HepG2 (cell line): ENCODE results near the gene DNM1. TPM values are rescaled to one million over a fixed set of nuclear protein-coding genes. Genes with fewer than 3 reads are reported as not detected.

ENCODE experiments used
- ATAC-seq: fragments of 200-7000 bp; cut with Tn5 transposase; 3 replicates; pipeline ENCODE4 v1.9.1; 2020; ENCODE audit warnings: mild to moderate bottlenecking, moderate library complexity
- BruUV-seq: library from RNA; stranded (reverse); fragments of 400-500 nt; replicated peaks from 2 replicates; lab custom pipeline; 2021; lab: Mats Ljungman, UMichigan
- CTCF ChIA-PET: fragments of 300-600 bp; formaldehyde crosslinking; extraction: SDS; loops from one replicate; lab custom pipeline; 2021; ENCODE audit warnings: low total read pairs, inconsistent platforms, low intra/inter-chr PET ratio; lab: Yijun Ruan, JAX
- POLR2A ChIA-PET: fragments of 350-600 bp; sonication (Branson Sonifier 250); formaldehyde crosslinking; loops from one replicate; lab custom pipeline; 2020; ENCODE audit warnings: antibody characterized with exemption, inconsistent platforms; lab: Yijun Ruan, JAX
- DNase-seq: peaks from one replicate; pipeline ENCODE4 v3.0.0-alpha.2; 2015; ENCODE audit warnings: low spot score
- FAIRE-seq: peaks from 3 replicates; lab custom pipeline; 2011; peaks lifted over from hg19 to GRCh38; lab: Jason Lieb, UNC
- H2AFZ ChIP-seq: one replicate; pipeline ENCODE4 v1.6.1; 2011; ENCODE audit warnings: low read length, inconsistent platforms
- H3K27ac ChIP-seq: fragments of 300-600 bp; 3 replicates; pipeline ENCODE4 v1.8.0; 2011; ENCODE audit warnings: mixed run types, mild to moderate bottlenecking, mixed read lengths, low read length, inconsistent platforms; ENCODE audit not compliant: insufficient read depth; ENCODE audit errors: extremely low read length
- H3K27me3 ChIP-seq, 2 experiments: fragments of 200-600 bp in 1 of 2; 2 replicates in 1 of 2; 3 replicates in 1 of 2; pipeline versions ENCODE4 v1.6.0 to v1.8.0; 2011; ENCODE audit warnings: low read length in 2 of 2, mild to moderate bottlenecking in 2 of 2, moderate library complexity in 2 of 2, inconsistent platforms in 1 of 2; ENCODE audit not compliant: insufficient read depth in 2 of 2, control insufficient read depth in 1 of 2
- H3K36me3 ChIP-seq, 2 experiments: fragments of 200-600 bp in 1 of 2; replicated peaks in 1 of 2; 2 replicates in 1 of 2; 3 replicates in 1 of 2; pipeline versions ENCODE4 v1.5.1 to v1.8.0; 2011; ENCODE audit warnings: low read length in 2 of 2, inconsistent platforms in 1 of 2; ENCODE audit not compliant: insufficient read depth in 2 of 2, control insufficient read depth in 1 of 2
- H3K4me1 ChIP-seq: 2 replicates; pipeline ENCODE4 v1.5.1; 2012; ENCODE audit warnings: low read length, inconsistent platforms; ENCODE audit not compliant: insufficient read depth
- H3K4me2 ChIP-seq: 2 replicates; pipeline ENCODE4 v1.6.0; 2011; ENCODE audit warnings: low read depth, low read length, inconsistent platforms
- H3K4me3 ChIP-seq, 3 experiments: fragments of 200-600 bp in 1 of 3; sonication (generic), shearing (Covaris generic) in 1 of 3; replicated peaks in 1 of 3; 2 replicates each; pipeline ENCODE4 v1.5.1; 2011 to 2016; ENCODE audit warnings: low read length in 3 of 3, inconsistent platforms in 2 of 3, low read depth in 2 of 3, mild to moderate bottlenecking in 2 of 3, control low read depth in 1 of 3, mixed read lengths in 1 of 3; ENCODE audit not compliant: insufficient read depth in 1 of 3
- H3K79me2 ChIP-seq: one replicate; pipeline ENCODE4 v1.6.1; 2011; ENCODE audit warnings: low read length, inconsistent platforms; ENCODE audit not compliant: insufficient read depth
- H3K9ac ChIP-seq: 2 replicates; pipeline ENCODE4 v1.6.0; 2011; ENCODE audit warnings: mild to moderate bottlenecking, low read depth, low read length, inconsistent platforms; ENCODE audit not compliant: insufficient read depth
- H3K9me3 ChIP-seq: 2 replicates; pipeline ENCODE4 v1.5.1; 2012; ENCODE audit warnings: mild to moderate bottlenecking, low read length
- H4K20me1 ChIP-seq: 2 replicates; pipeline ENCODE4 v1.6.0; 2011; ENCODE audit warnings: inconsistent platforms, mild to moderate bottlenecking, low read length, moderate library complexity; ENCODE audit not compliant: insufficient read depth
- BHLHE40 ChIP-seq: IDR thresholded peaks from 2 replicates; pipeline ENCODE4 v1.6.1; 2011; ENCODE audit warnings: low read length, improper control_type of control experiment
- CENPX ChIP-seq: sonication (generic); formaldehyde crosslinking; IDR thresholded peaks from 2 replicates; pipeline ENCODE4 v1.9.0; 2021; ENCODE audit warnings: mild to moderate bottlenecking, missing genetic modification reagents, moderate library complexity
- FOXK2 ChIP-seq: fragments of 450-650 bp; IDR thresholded peaks from 2 replicates; pipeline ENCODE4 v1.6.1; 2016
- GTF2F1 ChIP-seq: fragments of 150-350 bp; IDR thresholded peaks from 2 replicates; pipeline ENCODE4 v1.6.1; 2014; ENCODE audit warnings: low read length
- HNRNPH1 ChIP-seq: fragments of 200-400 bp; formaldehyde crosslinking; optimal IDR thresholded peaks from 2 replicates; pipeline ENCODE3; 2017; ENCODE audit warnings: mild to moderate bottlenecking, low read depth, low read length
- JARID2 ChIP-seq: sonication (generic); formaldehyde crosslinking; IDR thresholded peaks from 2 replicates; pipeline ENCODE4 v1.8.1; 2023; ENCODE audit warnings: missing genetic modification reagents, inconsistent platforms; ENCODE audit not compliant: insufficient replicate concordance
- NFKB2 ChIP-seq: sonication (generic); formaldehyde crosslinking; IDR thresholded peaks from 2 replicates; pipeline ENCODE4 v1.4.0; 2020; ENCODE audit warnings: missing genetic modification reagents, borderline replicate concordance
- NFKBIZ ChIP-seq: IDR thresholded peaks from 2 replicates; pipeline ENCODE4 v1.6.1; 2018; ENCODE audit warnings: missing genetic modification reagents, missing compliant biosample characterization
- NR1H2 ChIP-seq: sonication (generic); formaldehyde crosslinking; IDR thresholded peaks from 2 replicates; pipeline ENCODE4 v1.8.1; 2022; ENCODE audit warnings: low read depth, missing genetic modification reagents, borderline replicate concordance
- POLR2AphosphoS5 ChIP-seq: IDR thresholded peaks from 2 replicates; pipeline ENCODE4 v1.6.1; 2012; ENCODE audit warnings: low read depth, low read length
- SOX6 ChIP-seq, 2 experiments: fragments of 450-650 bp in 1 of 2; sonication (generic) in 1 of 2; formaldehyde crosslinking in 1 of 2; IDR thresholded peaks; 2 replicates each; pipeline versions ENCODE4 v1.4.0 to v1.6.1; 2017 to 2020; ENCODE audit warnings: antibody characterized with exemption in 1 of 2, mild to moderate bottlenecking in 1 of 2, missing genetic modification reagents in 1 of 2
- ZNF614 ChIP-seq: IDR thresholded peaks from 2 replicates; pipeline ENCODE4 v1.6.1; 2018; ENCODE audit warnings: missing biosample characterization, missing genetic modification reagents, inconsistent platforms, borderline replicate concordance
- ZNF629 ChIP-seq: sonication (generic); formaldehyde crosslinking; conservative IDR thresholded peaks from 2 replicates; pipeline ENCODE4 v1.5.0; 2020; ENCODE audit warnings: missing genetic modification reagents
- ZSCAN22 ChIP-seq: sonication (generic); formaldehyde crosslinking; IDR thresholded peaks from 2 replicates; pipeline ENCODE4 v1.4.0; 2020; ENCODE audit warnings: mild to moderate bottlenecking, missing genetic modification reagents
- WGBS: methylation state at CpG from one replicate; pipeline ENCODE4 v1.1.6; 2017; ENCODE audit warnings: low lambda C conversion rate; 5-methylcytosine and 5-hydroxymethylcytosine counted together
- in situ Hi-C: cut with HindIII; loops from 2 replicates; pipeline ENCODE4 v1.10.0; 2017; ENCODE audit warnings: low pct_unique_long_range_greater_than_20kb; ENCODE audit not compliant: extremely low pct_ligation_motif_present
- intact Hi-C: fragments of 100-400 bp; cut with micrococcal nuclease; formaldehyde crosslinking; loops from one replicate; pipeline ENCODE4 v1.10.0; 2022; ENCODE audit not compliant: unreplicated experiment
- polyA plus RNA-seq, 8 experiments: library from polyadenylated mRNA; depleted of rRNA in 3 of 8; stranded (reverse) in 7 of 8; unstranded in 1 of 8; fragments of >200 nt; fragmentation: Illumina TruSeq in 4 of 8; extraction: Trizol in 4 of 8; gene quantifications; 2 replicates each; pipeline versions ENCODE4 v1.2.1 to v1.2.3, GENCODE V29; 2011 to 2016; ENCODE audit warnings: low read depth in 4 of 8, missing spikeins in 1 of 8, mixed read lengths in 1 of 8; ENCODE audit not compliant: insufficient read depth in 1 of 8
- total RNA-seq, 5 experiments: library from RNA; depleted of rRNA; stranded (reverse); fragments of >200 nt; fragmentation: Illumina TruSeq; extraction: Trizol; gene quantifications; 2 replicates each; pipeline ENCODE4 v1.2.3, GENCODE V29; 2016; ENCODE audit warnings: low read depth in 1 of 5
- TF ChIP-seq, protein P1 (sequence below): sonication (generic); formaldehyde crosslinking; IDR thresholded peaks from 2 replicates; pipeline ENCODE4 v1.8.0; 2022; ENCODE audit warnings: missing genetic modification reagents, low read depth, mild to moderate bottlenecking, borderline replicate concordance

The DNM1 gene
- total and polyA plus RNA-seq, 2 of the 13 experiments (the other 11 are each of a cell fraction or from before 2014, with no cell fraction given) = 0.13 to 0.58 TPM

DNA sequence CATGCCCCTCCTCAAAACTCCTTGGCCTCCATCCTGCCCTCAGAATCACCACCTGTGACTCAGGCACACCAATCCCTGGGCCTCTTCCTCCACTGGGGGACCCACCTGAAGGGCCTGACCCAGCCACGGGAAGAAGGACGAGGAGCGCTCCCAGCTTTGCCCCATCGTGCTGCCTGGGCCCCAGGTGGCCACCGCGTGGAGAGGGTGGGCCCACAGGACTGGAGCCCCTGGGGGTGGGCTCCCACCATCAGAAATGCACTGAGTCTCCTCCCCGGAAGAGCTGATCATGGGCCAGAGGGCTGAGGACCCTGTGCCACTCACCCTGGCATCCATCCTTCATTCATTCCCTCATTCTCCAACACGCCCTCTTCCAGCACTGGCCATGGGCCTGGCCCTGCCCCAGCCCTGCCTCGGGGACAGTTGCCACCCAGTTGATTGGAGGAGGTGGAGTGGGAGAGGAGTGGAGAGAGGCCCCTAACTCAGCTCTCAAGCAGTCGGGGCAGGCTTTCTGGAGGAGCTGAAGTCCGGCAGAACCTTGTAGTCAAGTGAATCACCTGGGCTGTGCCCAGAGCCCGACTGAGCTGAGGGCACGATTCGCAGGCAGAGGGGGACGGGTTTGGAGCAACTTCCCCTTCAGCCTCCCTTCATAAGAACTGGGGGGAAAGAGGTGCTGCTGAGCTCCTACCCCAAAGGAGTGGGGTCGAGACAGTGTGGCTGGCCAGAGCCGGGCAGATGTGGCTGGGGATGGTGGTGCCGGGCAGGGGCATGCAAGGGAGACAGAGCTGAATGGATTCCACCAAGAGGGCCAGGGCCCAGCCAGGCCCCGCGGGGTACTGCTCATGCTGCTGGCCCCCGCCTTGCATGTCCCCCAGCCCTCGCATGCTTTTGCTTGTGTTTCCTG lies 29.6 kb downstream of the DNM1 start (continued):
- TF ChIP-seq ZNF614 (CRISPR knock-in tag) (no peak), JARID2 (no peak), GTF2F1 (no peak), POLR2AphosphoS5 (no peak), CENPX (CRISPR knock-in tag) (no peak), NFKB2 (no peak), FOXK2 (no peak), HNRNPH1 (no peak), SOX6 (IDR thresholded peaks at IDR 0.05) (no peak), SOX6 (CRISPR knock-in tag; IDR thresholded peaks at IDR 0.05) (no peak), NR1H2 (CRISPR knock-in tag) (no peak)
- TF ChIP-seq, protein P1, sequence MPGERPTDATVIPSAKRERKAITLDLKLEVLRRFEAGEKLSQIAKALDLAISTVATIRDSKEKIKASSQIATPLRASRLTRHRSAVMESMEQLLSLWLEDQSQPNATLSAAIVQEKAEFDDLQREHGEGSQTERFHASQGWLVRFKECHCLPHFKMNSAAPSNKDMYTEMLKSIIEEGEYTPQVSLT (CRISPR knock-in tag) = no peak

DNA sequence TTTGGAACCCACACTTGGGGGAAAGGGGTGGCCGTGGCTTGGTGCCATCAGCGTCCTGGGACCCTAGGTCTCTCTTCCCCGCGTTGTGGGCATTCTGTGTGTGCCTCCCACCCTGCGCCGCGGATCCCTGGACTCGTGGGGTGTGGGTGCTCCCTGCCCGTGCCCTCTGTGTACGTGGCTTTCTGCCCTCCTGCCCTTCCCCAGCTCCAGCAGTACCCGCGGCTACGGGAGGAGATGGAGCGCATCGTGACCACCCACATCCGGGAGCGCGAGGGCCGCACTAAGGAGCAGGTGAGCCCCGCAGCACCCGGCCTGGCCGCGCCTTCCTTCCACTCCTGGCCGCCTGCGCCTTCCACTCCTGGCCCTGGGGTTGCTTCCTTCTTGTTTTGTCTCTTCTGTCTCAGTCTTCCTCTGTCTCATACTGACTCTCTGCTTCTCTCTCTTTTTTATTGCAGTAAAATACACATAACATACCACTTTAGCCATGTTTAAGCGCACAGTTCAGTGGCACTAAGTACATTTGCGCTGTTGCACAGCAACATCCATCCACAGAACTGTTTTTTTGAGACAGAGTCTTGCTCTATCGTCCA lies 30.7 kb downstream of the DNM1 start:
- in situ Hi-C loops (no loop called here), intact Hi-C loops (no loop called here)
- no peak overlapping the region for H3K4me2 ChIP-seq
- no peaks in the 10 kb centered on the region for H3K36me3 ChIP-seq
- H3K9me3 ChIP-seq = no peaks in the 10 kb centered on the region
- BruUV-seq = no TSS peak
- DNase-seq (no peak), ATAC-seq (peak; percentile 30; the same call in 2 of the 3 replicates), FAIRE-seq (no peak)
- 62% methylated on average over 22 of the region's 28 CpGs for WGBS
- no peaks in the 10 kb centered on the region for H4K20me1 ChIP-seq
- H3K4me3 ChIP-seq = no peak overlapping the region
- H3K79me2 ChIP-seq = no peaks in the 10 kb centered on the region
- H3K9ac ChIP-seq = no peak overlapping the region
- TF ChIP-seq ZSCAN22 (CRISPR knock-in tag) (no peak), ZNF629 (CRISPR knock-in tag) (no peak), BHLHE40 (no peak), NFKBIZ (no peak)
- H2AFZ ChIP-seq = no peak overlapping the region
- no peak overlapping the region for H3K27ac ChIP-seq
- ChIA-PET CTCF (no interaction called here), POLR2A (no interaction called here)
- H3K27me3 ChIP-seq = peaks cover 5 to 30% of the 10 kb centered on the region in 2 experiments; a peak in 3 of 5 replicates
- H3K4me1 ChIP-seq = no peaks in the 10 kb centered on the region
